Pericardium fibroblast (primary cell): ENCODE measurements around the gene NAA50. TPM values are rescaled to one million over a fixed set of nuclear protein-coding genes. Genes with fewer than 3 reads are reported as not detected.

Experiments used
- total RNA-seq: library from RNA; depleted of rRNA; stranded (reverse); fragments of >200 nt; gene quantifications from 2 replicates; pipeline ENCODE4 v1.2.3, GENCODE V29; 2015

The NAA50 gene
- total RNA-seq, result 54.8 and 106 TPM in 2 replicates

DNA sequence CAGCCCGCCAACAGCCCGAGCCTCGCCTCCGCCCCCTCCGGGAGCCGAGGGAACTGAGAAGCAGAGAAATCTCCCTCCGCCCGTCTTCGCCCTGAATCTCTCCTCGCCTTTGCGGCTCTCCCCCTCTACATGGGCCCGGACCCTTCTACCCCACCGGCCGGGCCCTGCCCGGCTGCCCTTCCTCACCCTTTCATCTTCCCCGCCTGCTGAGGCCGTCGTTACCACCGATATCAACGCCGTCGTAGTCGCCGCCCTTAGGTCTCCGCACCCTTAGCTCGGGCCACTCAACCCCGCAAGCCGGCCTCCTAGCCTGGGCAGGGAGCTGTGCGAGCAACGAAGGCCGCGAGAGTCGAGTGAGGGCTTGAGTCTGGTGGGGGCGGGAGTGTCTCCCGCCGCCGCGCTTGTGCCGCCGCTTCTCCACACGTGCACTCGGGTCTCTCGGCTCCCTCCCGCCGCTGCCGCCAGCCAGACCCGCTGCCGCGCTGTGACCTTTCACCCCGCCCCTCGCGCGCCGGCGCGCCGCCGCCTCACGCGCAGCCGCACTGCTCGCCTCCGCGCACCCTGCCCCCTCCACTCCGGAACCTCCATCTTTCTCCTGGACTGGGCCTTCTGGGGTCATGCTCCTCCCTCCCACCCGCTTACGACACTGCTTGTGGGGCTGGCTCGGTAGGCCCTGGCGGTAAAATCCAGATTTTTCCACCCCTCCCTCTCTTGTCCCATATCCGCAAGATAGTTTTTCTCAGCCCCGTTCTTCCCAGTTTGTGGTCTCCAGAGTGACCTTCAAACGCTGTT is at the start of gene NAA50:
Gene NAA50, minus strand, starts transcription at position 494 of the 792 bp plus-strand sequence. Its CDS starts 300 bp downstream, at position 194.

DNA sequence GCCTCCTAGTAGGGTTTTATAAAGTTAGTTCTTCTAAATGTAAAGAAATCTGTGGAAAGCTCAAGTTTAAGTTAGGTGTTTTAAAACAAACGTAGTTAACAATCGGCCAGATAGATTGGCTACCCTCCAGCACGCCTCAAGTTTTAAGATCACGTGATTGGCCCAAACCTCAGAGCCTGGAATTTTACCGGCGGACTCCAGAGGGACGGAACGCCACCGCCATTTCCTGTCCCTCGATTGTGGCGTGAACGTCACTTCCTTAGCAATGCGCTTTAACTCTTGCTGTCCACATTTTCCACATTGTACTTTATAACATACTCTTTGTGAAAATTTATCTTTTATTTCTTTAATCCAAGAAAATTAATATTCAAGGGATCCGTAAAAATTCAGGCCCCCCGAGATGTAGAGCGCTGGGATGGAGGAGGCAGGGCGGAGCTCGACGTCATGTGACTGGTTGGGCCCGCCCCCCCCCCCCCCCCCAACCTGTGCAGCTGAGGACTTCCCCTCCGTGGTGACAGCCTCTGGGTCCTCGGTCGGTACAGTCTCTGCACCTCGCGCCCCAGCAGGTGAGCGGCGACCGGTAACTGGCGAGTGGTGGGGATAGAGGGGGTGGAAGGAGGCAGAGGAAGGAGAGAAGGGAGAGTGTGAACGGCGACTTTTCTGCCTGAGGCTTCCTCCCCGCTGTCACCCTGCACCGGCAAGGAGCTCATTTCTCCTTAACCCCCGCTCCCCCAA is 666 bp upstream of the NAA50 start, which contains the start of gene ATP6V1A:
Gene ATP6V1A, plus strand, starts transcription at position 488 of the 735 bp plus-strand sequence. CDS start 31,719 bp downstream, outside the sequence.

DNA sequence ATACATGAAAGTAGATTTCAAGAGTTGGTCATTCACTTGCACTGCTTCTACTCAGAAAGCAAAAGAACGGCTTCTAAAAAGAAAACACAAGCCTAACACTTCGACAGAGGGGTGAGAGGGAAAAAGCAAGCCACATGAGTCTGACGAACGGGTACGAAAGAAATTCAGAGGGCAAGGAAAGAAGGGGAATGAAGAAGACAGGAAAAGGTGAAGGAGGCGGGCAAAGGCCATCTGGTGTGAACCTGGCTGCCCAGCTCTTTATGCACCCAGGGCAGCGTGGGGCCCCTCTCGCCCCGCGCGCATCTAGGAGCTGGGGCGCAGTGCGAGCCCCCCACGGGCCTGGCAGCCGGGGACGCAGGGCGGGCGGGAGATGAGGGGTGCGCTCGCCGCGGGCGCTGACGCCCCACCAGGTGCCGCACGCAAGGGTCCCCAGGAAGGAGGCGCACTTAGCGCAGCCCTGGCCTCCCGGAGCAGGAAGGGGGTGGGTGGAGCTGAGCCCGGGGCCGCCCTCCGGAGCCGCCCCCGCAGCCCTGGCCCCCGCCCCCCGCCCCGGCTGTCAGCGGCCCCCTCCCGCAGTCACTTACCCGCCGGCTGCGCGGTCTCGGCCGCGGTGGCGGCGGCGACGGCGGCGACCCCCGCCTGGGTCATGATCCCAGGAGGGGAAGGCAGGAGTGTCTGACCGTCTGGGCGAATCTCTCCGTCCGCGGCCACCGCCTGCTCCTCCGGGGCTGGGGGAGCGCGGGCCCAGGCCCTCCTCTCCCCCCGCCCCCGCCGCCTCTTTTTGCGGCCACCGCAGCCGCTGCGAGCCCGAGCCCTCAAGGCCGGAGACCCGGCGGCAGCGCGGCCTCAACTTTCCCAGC is 50.0 kb downstream of the NAA50 start, which contains the start of gene USF3:
Gene USF3, minus strand, starts transcription at position 857 of the 860 bp plus-strand sequence. CDS start 21,764 bp downstream, outside the sequence.

Other genes with a start within 250 kb of the NAA50 start
- gene SPICE1, start 231.1 kb downstream of the NAA50 start, total RNA-seq, result 14.6 and 16.2 TPM in 2 replicates
- gene SIDT1, start 213.7 kb downstream of the NAA50 start, total RNA-seq, result not detected in 2 replicates
- 6.1 and 7.7 TPM in 2 replicates for gene USF3, start 49.6 kb downstream of the NAA50 start, total RNA-seq
- 28.2 and 29.9 TPM in 2 replicates for gene ATP6V1A, start 786 bp upstream of the NAA50 start, total RNA-seq
- 1.3 and 3.0 TPM in 2 replicates for gene GRAMD1C, start 92.5 kb upstream of the NAA50 start, total RNA-seq
- gene ZDHHC23, start 201.8 kb upstream of the NAA50 start, total RNA-seq, result 0.82 TPM in 1 of 2 replicates, not detected in the other